ENCODE data around the gene ZBTB20.
"Not testable (repeated sequence)": the region's sequence is repeated elsewhere in the genome, so short reads cannot be mapped to it uniquely, and the experiment has no call there.

The ZBTB20 gene

DNA sequence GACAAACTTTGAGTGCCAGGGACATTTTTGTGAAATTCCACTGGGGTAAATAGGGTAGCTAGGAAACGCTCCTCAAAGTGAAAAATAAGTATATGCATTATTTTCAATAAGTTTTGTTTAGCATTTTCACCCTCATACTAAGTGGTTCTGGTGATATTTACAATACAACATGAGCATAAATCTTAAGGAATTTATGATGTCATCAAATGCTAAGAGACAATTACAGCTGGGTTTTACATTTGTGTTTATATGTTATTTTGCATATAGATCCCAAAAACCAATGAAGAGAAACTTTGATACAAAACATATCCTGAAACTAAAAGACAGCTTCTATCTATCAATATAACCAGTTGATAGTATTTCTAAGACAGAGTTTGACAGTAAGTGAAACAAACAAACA lies 323.1 kb downstream of the ZBTB20 start:
- DNase-seq: no peak

DNA sequence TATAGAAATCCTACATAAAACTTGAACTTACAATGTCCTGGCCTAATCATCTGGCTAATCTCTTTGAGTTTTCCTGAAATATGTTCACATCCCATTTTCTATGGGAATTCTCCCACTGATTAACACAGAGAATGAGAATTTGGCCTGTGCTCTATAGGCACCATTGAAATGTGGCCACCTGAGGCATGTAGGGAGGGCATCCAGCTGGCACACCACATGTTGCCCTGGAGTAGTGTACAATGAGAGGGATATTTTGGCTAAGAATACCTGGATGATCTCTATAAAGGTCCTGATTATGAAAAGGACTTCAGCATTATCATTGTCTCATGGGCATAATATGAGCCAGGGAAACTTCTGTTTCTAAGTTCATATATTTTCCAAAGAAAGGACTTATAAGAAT lies 324.0 kb downstream of the ZBTB20 start:
- no peak for DNase-seq

DNA sequence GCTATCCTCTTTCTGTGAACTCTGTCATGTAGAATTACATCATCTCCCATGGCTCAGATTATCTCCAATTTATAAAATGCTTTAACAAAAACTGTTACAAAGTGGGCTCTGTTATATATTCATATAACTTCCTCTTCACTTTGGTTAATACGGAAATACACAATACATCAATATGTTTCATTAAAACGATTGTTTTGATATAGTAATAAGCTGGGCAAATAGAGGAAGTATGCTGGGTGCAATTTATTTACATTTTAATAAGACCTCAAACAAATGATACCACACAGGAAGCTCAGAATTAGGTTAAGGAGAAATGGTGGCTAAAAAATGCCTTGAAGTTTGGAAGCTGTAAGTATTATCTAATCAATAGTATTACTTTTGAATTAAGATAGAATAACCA lies 331.0 kb downstream of the ZBTB20 start:
- DNase-seq: no peak

DNA sequence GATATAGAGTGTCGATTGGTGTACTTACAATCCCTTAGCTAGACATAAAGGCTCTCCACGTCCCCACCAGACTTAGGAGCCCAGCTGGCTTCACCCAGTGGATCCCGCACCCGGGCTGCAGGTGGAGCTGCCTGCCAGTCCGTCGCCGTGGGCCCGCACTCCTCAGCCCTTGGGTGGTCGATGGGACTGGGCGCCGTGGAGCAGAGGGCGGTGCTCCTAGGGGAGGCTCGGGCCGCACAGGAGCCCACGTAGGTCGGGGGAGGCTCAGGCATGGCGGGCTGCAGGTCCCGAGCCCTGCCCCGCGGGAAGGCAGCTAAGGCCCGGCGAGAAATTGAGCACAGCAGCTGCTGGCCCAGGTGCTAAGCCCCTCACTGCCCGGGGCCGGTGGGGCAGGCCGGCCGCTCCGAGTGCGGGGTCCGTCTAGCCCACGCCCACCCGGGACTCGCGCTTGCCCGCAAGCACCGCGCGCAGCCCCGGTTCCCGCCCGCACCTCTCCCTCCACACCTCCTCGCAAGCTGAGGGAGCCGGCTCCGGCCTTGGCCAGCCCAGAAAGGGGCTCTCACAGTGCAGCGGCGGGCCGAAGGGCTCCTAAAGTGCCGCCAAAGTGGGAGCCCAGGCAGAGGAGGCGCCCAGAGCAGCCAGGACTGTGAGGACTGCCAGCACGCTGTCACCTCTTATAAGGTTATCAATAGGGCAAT lies 334.4 kb downstream of the ZBTB20 start:
- DNase-seq: not testable (repeated sequence)

DNA sequence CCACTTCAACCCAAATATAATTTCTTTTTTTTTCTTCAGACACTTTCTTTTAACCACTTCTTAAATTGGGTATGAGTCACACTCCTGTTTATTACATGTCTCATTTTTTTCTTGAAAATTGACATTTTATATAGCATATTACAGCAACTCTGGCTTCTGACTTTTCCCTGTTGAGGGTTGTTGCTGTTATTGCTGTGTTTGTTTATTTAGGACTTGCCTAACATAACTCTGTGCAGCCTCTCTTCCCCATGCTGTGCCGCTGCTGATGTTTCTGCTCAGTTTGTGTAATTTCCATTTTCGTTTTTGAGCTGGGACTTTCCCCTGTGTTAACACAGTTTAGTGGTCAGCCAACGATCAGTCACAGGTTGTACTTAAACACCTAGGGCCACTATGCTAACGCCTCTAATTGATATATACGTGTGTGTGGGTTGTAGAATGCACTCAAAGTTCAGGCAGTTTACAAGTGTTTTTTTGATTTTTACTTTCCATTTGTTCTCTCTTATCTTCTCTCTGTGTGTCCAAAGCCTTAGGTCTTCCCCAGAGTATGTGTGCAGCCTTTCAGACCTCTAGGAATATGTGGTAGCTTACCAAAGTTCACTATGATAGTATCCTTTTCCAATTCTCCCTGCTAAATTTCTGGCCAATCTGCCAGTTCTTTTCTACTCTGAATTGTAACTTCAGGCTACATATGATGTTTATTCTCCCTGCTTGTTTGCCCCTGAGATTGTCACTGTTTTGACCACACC lies 337.2 kb downstream of the ZBTB20 start:
- no peak for DNase-seq

DNA sequence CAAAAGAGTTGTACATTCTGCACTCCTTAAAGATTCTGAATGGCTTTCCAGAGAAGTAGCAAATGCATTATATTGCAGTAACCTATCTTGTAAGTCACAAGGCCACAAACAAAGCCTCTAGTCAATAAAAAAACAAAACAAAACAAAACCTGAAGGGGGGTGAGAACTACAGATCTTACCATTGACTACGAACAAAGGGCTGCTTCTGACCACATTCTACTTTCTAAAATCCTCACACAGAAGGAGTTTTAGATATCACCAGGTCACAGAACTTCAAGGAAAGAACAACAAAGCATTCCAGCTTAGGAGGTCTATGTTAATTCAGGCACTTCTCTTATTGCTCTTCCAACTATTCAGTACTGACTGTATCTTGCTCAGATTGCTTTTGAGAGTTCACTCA lies 343.0 kb downstream of the ZBTB20 start:
- DNase-seq: no peak

DNA sequence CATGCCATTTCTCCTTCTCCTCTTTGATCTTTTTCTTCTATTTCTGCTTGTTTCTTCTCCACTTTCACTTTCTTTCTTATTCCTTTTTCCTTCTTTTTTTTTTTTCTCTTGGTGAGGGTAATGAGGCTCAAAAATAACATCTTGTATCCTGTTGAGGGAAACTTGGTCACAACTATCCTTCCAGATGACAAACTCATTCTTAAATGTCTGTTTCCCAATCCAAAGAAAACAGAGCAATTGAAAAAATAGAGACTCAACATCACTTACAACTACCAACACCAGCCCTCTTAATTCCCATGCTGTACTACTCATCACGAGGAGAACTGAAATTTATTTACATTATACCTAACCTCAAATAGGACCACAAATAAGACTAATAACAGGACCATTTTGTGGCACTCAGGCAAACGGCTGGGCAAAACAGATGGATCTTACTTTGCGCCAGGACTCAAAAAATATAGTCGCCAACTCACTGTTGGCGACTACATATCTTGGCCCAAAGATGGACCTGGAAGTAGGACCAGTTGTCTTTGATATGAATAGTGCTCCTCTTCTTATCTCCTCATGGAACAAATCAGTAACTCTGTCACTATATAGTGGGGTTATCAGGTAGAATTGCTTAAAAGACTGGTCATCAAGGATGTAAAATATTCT lies 343.9 kb downstream of the ZBTB20 start:
- DNase-seq: no peak

DNA sequence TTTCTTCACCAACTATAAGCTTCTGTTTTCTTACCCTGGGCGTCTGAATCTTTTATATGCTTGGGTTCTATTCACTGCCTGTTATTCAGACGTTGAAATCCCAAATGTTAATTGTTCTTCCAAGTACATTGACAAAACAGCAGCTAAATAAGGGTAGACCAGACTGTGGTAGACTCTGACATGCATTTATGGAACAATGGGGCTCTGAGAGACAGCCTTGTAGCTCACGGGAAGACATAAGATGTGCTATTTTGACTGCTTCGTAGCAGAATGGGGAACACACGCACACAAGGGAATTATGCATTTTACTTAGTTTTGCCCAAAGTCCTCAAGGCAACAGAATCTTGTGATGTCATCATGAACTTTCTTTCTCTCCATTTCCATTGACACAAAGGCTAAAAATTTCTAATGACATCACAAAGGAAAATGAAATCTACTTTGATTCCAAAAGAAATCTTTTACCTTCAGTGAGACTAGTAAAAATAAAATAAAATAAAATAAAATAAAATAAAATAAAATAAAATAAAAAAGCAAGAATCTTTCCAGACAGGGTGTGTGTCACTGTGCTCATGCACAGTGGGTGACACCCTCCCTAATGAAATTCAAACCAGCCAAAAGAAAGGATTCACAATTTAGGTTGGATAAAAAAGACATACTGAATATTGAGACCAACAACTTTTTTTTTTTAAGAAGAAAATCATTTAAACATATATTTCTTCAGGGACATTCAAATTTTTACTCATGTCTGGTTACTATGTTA lies 346.6 kb downstream of the ZBTB20 start:
- DNase-seq: no peak

DNA sequence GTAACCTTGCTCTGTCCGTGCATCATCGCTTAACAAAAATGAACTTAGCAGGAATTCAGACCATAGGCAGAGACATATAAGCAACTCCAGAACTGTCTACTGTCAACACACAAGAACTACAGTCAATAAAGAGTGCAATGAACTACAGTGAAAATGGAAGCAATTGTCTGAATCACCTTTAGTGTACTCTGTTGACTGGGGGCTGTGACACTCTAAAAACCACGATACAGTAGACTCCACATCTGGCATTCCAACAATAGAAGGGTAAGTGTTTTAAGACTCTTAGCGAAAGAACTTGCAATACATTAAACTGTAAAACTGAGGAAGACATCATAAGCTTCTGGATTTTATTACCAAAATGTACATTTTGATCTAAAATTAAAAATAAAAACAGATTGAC lies 347.3 kb downstream of the ZBTB20 start:
- no peak for DNase-seq

DNA sequence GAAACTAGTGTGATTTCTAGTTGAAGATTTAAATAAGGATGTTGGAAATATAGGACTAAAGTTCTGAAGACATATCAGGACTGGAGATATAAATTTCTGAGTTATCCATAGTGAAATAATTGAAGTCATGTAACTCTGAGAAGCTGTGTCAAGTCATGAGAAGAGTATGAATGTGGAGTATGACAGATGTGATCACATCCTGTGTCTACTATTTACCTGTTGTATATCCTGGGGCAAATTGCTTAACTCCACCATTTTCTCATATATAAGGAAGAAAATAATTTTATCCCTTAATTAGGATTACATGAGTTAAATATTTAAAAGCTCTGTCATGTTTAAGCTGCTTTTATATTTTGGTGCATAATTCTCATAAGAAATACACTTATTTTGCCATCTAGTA lies 350.3 kb downstream of the ZBTB20 start:
- no peak for DNase-seq

DNA sequence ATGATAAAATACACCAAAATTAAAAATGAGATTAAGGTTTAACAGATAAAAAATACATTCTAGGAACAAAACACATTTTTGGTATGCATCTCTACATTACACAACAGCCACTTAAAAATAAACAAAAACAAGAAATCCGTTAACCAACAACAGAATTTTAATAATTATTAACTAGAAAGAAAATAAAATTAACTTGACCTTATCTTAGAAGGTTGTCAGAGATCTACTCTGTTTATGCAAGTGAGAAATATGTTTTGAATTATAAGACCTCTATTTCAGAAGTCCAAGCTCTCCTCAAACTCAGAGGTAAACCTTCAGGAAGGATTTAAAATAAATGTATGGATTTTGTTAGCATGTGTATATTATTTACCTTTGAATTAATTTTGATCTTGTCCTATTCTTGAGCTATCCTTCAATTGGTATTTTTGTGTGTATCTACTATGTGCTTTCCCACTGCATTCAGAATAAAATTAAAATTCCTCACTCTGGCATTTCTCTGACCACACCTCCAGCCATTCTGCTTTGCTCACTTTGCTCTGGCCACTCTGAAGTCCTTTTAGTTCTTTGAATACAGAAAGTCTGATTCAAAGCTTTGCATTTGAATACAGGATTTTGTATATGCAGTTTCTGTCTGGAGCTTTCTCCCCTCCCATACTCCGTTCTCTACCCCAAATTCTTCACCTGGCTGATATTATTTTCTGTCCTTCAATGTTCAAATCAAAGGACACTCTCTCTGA lies 352.0 kb downstream of the ZBTB20 start:
- no peak for DNase-seq

DNA sequence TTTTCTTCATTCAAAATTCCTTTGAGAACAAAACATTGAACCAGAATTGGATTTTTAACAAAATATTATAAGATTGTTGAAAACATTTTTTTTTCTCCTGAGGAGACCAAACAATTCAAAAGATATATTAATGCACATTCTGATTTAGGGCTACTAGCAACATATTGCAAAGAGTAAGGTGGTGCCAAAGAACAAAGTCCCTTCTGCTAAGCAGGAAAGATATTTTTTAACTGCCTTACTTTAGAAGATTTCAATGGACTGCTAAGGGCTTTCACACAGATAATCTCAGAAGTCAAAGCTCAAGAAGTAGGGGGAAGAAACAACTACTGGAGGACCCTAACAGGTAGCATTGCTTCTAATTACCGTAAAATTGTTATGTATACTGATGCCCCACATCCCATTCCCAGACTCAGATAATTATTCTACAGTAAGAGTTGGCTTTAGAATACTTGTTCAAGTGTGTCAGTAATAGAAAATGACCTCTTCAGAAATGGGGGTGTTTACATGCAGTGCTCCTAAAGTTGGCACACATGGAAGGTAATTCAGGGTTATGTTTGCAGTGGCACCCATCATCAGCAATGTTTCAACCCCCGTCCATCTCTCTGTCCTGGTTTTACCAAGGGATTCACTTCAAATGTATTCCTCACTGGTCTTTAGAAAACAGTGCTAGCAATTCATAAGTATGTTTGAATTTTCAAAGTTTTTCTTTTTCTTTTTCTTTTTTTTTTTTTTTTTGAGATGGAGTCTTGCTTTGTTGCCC lies 354.7 kb downstream of the ZBTB20 start:
- no peak for DNase-seq

DNA sequence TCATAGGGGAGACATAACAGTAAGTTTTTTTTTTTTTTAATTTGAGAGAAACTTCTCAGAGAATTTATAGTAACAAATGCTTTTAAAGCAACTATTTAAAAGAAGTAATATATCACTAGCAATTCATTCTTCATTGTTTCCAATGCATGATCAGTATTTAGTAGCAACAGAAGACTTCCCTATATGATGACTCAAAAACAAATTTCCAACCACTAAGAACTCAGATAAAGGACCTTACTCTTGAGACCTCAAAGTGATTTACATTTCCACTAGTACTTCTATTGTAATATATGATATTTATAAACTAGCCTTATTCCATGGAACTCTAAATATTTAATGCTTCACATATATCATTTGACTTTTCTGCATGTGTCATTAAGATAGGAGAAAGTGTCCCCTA lies 356.3 kb downstream of the ZBTB20 start:
- no peak for DNase-seq

DNA sequence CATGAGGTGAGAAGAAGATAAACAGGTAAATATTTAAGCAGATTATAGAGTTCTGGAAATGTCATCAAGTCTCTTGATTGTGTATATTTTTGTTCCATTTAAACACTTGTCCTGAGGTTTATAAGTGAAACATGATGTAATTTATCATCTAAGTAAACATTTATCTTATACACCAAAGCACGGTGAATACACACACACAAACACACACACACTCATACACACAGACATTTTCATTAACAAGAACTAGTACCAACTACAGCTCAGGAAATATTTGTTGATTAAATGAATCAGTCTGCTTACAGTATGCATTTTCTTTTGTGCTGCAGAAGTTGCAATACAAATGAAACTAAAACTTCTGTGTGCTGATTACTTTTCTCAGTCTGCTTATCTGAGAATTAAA lies 357.3 kb downstream of the ZBTB20 start:
- no peak for DNase-seq

DNA sequence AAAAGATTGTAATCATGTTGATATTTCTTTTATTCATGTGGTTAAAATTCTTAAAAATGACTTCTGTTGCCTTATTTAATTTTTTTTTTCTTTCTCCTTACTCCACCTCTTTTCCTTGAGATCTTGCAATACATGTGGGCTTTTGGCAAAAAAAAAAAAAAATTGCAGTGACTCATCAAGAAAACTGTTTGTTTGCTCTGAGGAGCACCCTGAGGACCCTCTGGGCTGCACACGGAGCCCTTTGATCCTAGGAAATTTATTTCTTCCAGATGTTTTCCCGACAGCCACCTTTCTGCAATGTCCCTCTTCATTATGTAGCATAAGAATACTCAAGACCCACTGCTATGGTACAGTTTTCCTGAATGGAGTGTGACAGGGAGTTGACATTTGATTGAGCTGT lies 371.7 kb downstream of the ZBTB20 start:
- DNase-seq: no peak

DNA sequence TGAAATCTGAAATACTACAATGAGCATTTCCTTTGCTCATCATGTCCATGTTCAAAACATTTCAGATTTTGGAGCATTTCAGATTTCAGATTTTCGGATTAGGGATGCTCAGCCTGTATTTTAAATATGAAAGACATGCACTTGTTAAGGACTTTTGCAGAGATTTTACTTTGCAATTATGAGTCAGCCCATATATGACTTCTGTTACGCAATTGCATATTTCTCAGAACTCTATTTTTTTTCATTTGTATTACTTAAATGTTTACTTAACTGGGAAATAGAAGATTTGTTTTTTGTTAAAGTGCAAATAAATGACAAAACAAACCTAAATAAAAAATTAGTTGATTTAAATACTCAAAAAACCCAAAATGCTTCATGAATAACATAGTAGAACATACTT lies 376.2 kb downstream of the ZBTB20 start:
- DNase-seq: no peak

DNA sequence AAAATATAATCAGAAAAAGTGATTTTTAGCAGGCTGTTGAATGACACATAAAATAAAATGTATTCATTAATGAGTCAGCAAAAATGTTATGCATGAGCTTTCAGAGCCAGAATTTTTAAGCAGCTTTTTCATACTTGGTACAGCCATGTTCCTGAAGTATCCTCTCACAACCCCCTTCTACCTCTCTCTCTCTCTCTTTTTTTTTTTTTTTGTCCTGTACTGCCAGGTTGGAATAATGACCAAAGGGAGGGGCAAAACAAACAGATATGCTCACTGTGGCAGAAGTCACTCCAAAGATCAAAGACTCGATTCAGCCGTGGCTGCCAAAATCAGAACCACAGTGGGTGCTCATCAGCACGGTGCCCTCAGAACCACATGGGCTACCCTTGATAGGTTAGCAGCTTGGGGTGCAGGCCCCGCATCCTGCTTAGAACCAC lies 383.0 kb downstream of the ZBTB20 start:
- DNase-seq: no peak

DNA sequence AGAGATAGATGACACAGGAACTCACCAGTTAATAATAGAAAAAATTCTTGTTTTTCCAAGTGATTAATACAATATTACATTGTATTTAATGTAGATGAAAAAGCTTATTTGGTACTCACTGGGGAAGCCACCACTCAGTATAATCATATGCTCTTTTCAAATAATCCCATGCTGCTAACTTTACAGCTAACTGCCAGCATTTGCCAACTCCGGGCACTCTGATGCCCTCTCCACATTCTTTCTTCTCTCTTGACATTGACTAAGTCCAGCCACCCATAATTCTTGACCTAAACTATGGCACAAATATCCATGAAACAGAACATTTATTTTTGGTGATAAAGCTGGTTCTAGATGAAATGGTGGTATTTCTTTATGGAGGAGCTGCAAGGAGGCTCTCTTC lies 384.9 kb downstream of the ZBTB20 start:
- no peak for DNase-seq

DNA sequence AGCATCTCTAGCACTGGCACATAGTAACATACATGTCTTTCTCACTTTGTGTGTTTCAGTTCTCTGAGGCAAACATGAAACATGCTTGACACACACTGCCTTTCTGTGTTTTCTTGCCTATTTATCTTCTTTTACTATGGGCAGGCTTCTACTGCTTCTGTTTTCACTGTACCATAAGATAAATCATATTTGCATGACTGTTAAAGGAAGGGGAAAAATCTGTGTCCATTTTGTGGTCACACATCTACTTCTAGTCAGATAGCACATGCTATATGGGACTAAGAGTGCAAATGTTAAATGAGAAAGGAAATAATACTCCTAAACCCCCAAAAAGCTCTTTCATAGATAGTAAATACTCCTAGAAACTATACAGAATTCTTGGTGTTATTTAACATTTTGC lies 386.4 kb downstream of the ZBTB20 start:
- no peak for DNase-seq

DNA sequence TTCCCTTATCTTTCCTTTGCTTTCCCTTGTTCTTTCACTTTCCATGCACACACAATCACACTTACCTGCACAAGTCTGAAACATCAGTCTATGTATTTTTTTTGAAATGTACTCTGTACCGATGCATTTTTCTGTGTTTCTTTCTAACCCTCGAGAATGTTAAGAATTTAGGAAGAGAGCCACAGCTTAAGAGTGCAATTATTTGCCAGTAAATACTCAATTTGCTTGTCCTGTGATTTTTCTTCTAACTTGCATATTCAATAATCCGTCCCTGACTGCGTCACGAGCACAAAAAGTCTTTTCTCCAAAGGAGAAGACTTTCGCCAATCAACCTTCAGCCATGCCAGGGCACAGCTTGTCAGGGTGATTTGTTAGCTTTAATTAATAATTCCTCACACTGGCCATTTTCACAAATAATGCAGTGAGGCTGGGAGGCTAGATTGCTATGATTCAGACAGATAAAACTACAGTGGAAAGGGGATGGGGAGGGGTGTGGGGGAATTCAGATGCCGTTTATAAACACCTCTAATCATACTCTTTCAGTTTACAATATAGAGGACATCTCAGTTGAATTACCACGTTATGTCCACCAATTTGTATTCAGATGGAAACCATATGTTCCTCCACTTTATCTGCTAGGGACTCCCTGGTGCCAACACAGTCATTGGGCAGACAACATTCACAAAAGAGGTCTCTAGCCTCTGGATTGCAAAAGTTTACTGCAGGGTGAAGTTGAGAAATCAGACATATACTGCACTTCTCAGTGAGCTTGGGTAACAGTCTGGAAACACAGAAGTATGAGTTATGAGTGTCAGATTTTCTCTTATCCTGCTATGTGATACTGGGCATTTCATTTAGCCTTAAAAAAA lies 388.0 kb downstream of the ZBTB20 start:
- no peak for DNase-seq

All from activated CD8-positive, alpha-beta memory T cell treated with anti-CD3 and anti-CD28 coated beads, Interleukin-2, amount 50 U/mL, for 48 hours (primary cell).